ENCODE data around the gene ACOT8. TPM values are rescaled to one million over a fixed set of nuclear protein-coding genes. Genes with fewer than 3 reads are reported as not detected.

ACOT8 gene
- total RNA-seq, 1 experiment from 2014 or later, result 37.9 TPM

- intact Hi-C loops (cut with micrococcal nuclease; ENCODE audit: unreplicated experiment), result no loop called here
- CTCF ChIA-PET, result interaction anchor here (0.7 kb wide), 1 partner anchor 568 kb away, joined by 3 read pairs; no protein-coding TSS in a partner anchor
- BruUV-seq (replicated peaks), result no TSS peak
- no peak for DNase-seq
- H3K36me3 Mint-ChIP-seq (ENCODE audit: insufficient read depth, unreplicated experiment), result peaks cover 14% of the 10 kb centered on the region
- TF ChIP-seq, protein P1, sequence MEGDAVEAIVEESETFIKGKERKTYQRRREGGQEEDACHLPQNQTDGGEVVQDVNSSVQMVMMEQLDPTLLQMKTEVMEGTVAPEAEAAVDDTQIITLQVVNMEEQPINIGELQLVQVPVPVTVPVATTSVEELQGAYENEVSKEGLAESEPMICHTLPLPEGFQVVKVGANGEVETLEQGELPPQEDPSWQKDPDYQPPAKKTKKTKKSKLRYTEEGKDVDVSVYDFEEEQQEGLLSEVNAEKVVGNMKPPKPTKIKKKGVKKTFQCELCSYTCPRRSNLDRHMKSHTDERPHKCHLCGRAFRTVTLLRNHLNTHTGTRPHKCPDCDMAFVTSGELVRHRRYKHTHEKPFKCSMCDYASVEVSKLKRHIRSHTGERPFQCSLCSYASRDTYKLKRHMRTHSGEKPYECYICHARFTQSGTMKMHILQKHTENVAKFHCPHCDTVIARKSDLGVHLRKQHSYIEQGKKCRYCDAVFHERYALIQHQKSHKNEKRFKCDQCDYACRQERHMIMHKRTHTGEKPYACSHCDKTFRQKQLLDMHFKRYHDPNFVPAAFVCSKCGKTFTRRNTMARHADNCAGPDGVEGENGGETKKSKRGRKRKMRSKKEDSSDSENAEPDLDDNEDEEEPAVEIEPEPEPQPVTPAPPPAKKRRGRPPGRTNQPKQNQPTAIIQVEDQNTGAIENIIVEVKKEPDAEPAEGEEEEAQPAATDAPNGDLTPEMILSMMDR (IDR thresholded peaks at IDR 0.05; ENCODE audit: unreplicated experiment), result no peak
- no peaks in the 10 kb centered on the region for H3K4me1 Mint-ChIP-seq (ENCODE audit: low read depth, unreplicated experiment)
- H3K4me3 Mint-ChIP-seq (ENCODE audit: low read depth, unreplicated experiment), result no peak overlapping the region
- no peaks in the 10 kb centered on the region for H3K9me3 Mint-ChIP-seq (ENCODE audit: low read depth, unreplicated experiment)
- no peaks in the 10 kb centered on the region for H3K27me3 Mint-ChIP-seq (ENCODE audit: unreplicated experiment)
- no peak overlapping the region for H3K27ac Mint-ChIP-seq (ENCODE audit: unreplicated experiment)
Observed at GRCh38 chr20:45852326-45852725, 4.9 kb downstream of the ACOT8 start.

DNA sequence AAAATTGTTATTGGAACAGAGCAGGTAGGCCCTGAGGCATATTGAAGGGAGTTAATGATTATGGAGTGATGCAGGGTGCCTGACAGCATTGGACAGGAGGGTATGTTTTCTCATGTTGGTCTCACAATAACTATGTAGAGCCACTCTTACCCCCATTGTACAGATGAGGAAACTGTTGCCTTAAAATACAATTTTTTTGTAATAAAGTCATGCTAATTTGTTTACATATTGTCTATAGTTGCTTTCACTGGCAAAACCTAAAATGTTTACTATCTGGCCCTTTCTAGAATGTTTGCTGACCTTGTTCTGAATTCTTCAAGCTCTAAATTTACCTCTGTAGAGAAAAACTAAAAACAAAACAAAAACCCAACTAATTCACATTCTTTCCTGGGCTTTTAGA is 5.7 kb downstream of the ACOT8 start:
- no TSS peak for BruUV-seq (replicated peaks)
- H3K27me3 Mint-ChIP-seq (ENCODE audit: unreplicated experiment), result no peaks in the 10 kb centered on the region
- intact Hi-C loops (cut with micrococcal nuclease; ENCODE audit: unreplicated experiment), result no loop called here
- no peak overlapping the region for H3K27ac Mint-ChIP-seq (ENCODE audit: unreplicated experiment)
- no peaks in the 10 kb centered on the region for H3K4me1 Mint-ChIP-seq (ENCODE audit: low read depth, unreplicated experiment)
- TF ChIP-seq, protein P1 (IDR thresholded peaks at IDR 0.05; ENCODE audit: unreplicated experiment), result no peak
- H3K4me3 Mint-ChIP-seq (ENCODE audit: low read depth, unreplicated experiment), result no peak overlapping the region
- peaks cover 8% of the 10 kb centered on the region for H3K36me3 Mint-ChIP-seq (ENCODE audit: insufficient read depth, unreplicated experiment)
- no peaks in the 10 kb centered on the region for H3K9me3 Mint-ChIP-seq (ENCODE audit: low read depth, unreplicated experiment)
- CTCF ChIA-PET, result interaction anchor here (0.7 kb wide), 1 partner anchor 567 kb away, joined by 3 read pairs; no protein-coding TSS in a partner anchor
- DNase-seq, result no peak

DNA sequence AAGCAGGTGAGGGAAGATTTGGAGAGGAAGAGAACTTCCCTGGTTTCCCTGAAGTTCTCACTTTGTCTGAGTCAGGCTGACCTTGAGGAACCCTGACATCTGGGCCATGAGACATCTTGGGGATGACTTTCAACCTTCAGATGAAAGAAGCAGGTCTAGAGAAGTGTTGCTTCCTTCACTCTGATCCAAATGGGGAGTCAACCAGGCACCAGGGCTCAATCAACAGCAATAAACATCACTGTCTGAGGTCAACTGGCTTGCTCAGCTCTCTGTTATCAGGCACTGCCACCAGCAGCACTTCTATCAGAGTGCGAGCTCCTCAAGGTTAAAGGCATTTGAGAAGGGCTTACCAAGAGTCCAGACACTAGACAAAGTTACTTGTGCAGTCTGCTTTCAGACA is 6.3 kb downstream of the ACOT8 start:
- Mint-ChIP-seq H3K36me3 (ENCODE audit: insufficient read depth, unreplicated experiment) (peaks cover 8% of the 10 kb centered on the region), H3K27ac (ENCODE audit: unreplicated experiment) (no peak overlapping the region), H3K27me3 (ENCODE audit: unreplicated experiment) (no peaks in the 10 kb centered on the region), H3K4me1 (ENCODE audit: low read depth, unreplicated experiment) (no peaks in the 10 kb centered on the region), H3K4me3 (ENCODE audit: low read depth, unreplicated experiment) (no peak overlapping the region), H3K9me3 (ENCODE audit: low read depth, unreplicated experiment) (no peaks in the 10 kb centered on the region)
- DNase-seq, result no peak
- BruUV-seq (replicated peaks), result no TSS peak
- CTCF ChIA-PET, result no interaction called here
- TF ChIP-seq, protein P1 (IDR thresholded peaks at IDR 0.05; ENCODE audit: unreplicated experiment), result no peak
- intact Hi-C loops (cut with micrococcal nuclease; ENCODE audit: unreplicated experiment), result no loop called here

- H3K4me1 Mint-ChIP-seq (ENCODE audit: low read depth, unreplicated experiment), result no peaks in the 10 kb centered on the region
- no peak for DNase-seq
- no peaks in the 10 kb centered on the region for H3K9me3 Mint-ChIP-seq (ENCODE audit: low read depth, unreplicated experiment)
- TF ChIP-seq, protein P1 (IDR thresholded peaks at IDR 0.05; ENCODE audit: unreplicated experiment), result no peak
- no peaks in the 10 kb centered on the region for H3K27me3 Mint-ChIP-seq (ENCODE audit: unreplicated experiment)
- intact Hi-C loops (cut with micrococcal nuclease; ENCODE audit: unreplicated experiment), result no loop called here
- no TSS peak for BruUV-seq (replicated peaks)
- no peak overlapping the region for H3K4me3 Mint-ChIP-seq (ENCODE audit: low read depth, unreplicated experiment)
- H3K27ac Mint-ChIP-seq (ENCODE audit: unreplicated experiment), result no peak overlapping the region
- CTCF ChIA-PET, result no interaction called here
- H3K36me3 Mint-ChIP-seq (ENCODE audit: insufficient read depth, unreplicated experiment), result peaks cover 14% of the 10 kb centered on the region
Observed at GRCh38 chr20:45850238-45850637, 7.0 kb downstream of the ACOT8 start.

Measured in Calu3 (cell line).